Neural progenitor cell (in vitro differentiated cells): ENCODE measurements around the gene IGSF8. TPM values are rescaled to one million over a fixed set of nuclear protein-coding genes. Genes with fewer than 3 reads are reported as not detected.

ENCODE experiments used
- DNase-seq: peaks from one replicate; pipeline ENCODE4 v3.0.0-alpha.2; 2016; ENCODE audit warnings: low spot score
- H2AFZ ChIP-seq: fragments of 200-600 bp; sonication (generic); replicated peaks from 2 replicates; pipeline ENCODE4 v1.6.1; 2016; ENCODE audit warnings: antibody characterized with exemption
- H3F3A ChIP-seq: fragments of 200-600 bp; sonication (generic); 2 replicates; pipeline ENCODE4 v1.6.1; 2016; ENCODE audit warnings: antibody characterized with exemption, low read depth
- H3K27ac ChIP-seq: fragments of 200-600 bp; sonication (generic); 2 replicates; pipeline ENCODE4 v1.5.1; 2016; ENCODE audit warnings: mild to moderate bottlenecking
- H3K27me3 ChIP-seq: fragments of 200-600 bp; sonication (generic); 2 replicates; pipeline ENCODE4 v1.6.1; 2016; ENCODE audit warnings: mild to moderate bottlenecking, moderate library complexity
- H3K36me3 ChIP-seq: fragments of 200-600 bp; sonication (generic); 2 replicates; pipeline ENCODE4 v1.5.1; 2016
- H3K4me1 ChIP-seq: fragments of 200-600 bp; sonication (generic); 2 replicates; pipeline ENCODE4 v1.6.1; 2016; ENCODE audit warnings: mixed run types
- H3K4me2 ChIP-seq: fragments of 200-600 bp; sonication (generic); 2 replicates; pipeline ENCODE4 v1.6.1; 2016
- H3K4me3 ChIP-seq: fragments of 200-600 bp; sonication (generic); 2 replicates; pipeline ENCODE4 v1.5.1; 2016
- H3K79me2 ChIP-seq: fragments of 200-600 bp; sonication (generic); 2 replicates; pipeline ENCODE4 v1.6.1; 2016; ENCODE audit warnings: low read depth
- H3K9ac ChIP-seq: fragments of 200-600 bp; sonication (generic); 2 replicates; pipeline ENCODE4 v1.6.1; 2016
- H3K9me3 ChIP-seq: fragments of 200-600 bp; sonication (generic); 2 replicates; pipeline ENCODE4 v1.5.1; 2016; ENCODE audit warnings: low read depth
- H4K20me1 ChIP-seq: fragments of 200-600 bp; sonication (generic); 2 replicates; pipeline ENCODE4 v1.6.1; 2016; ENCODE audit warnings: low read depth
- H3K27ac Mint-ChIP-seq: 3 replicates; pipeline ENCODE4 v1.8.0; 2021; ENCODE audit warnings: mixed read lengths
- H3K27me3 Mint-ChIP-seq: 2 replicates; pipeline ENCODE4 v1.8.0; 2022; ENCODE audit warnings: low read depth, mild to moderate bottlenecking, inconsistent platforms, moderate library complexity, mixed read lengths; ENCODE audit not compliant: insufficient read depth
- H3K36me3 Mint-ChIP-seq: 3 replicates; pipeline ENCODE4 v1.8.0; 2021; ENCODE audit warnings: mixed read lengths
- H3K4me1 Mint-ChIP-seq: 3 replicates; pipeline ENCODE4 v1.8.0; 2021; ENCODE audit warnings: mixed read lengths
- H3K4me3 Mint-ChIP-seq: 3 replicates; pipeline ENCODE4 v1.8.0; 2021; ENCODE audit warnings: mild to moderate bottlenecking, moderate library complexity, mixed read lengths
- H3K9me3 Mint-ChIP-seq: 3 replicates; pipeline ENCODE4 v1.8.0; 2020; ENCODE audit warnings: mixed read lengths
- CTCF ChIP-seq: fragments of 200-600 bp; sonication (generic); IDR thresholded peaks from 2 replicates; pipeline ENCODE4 v1.5.1; 2017; ENCODE audit warnings: antibody characterized with exemption, mild to moderate bottlenecking
- EZH2 ChIP-seq: fragments of 200-600 bp; sonication (generic); IDR thresholded peaks from 2 replicates; pipeline ENCODE4 v1.6.1; 2017; ENCODE audit warnings: antibody characterized with exemption, mild to moderate bottlenecking, moderate library complexity
- EZH2phosphoT487 ChIP-seq: fragments of 200-600 bp; sonication (generic); IDR thresholded peaks from 2 replicates; pipeline ENCODE4 v1.6.1; 2017; ENCODE audit warnings: antibody characterized with exemption
- total RNA-seq: library from RNA; depleted of rRNA; stranded (reverse); fragments of >200 nt; gene quantifications from 2 replicates; pipeline ENCODE4 v1.2.3, GENCODE V29; 2015; ENCODE audit warnings: low replicate concordance

IGSF8 gene
- total RNA-seq, 1 donor from 2014 or later, result 9.4 TPM

DNA sequence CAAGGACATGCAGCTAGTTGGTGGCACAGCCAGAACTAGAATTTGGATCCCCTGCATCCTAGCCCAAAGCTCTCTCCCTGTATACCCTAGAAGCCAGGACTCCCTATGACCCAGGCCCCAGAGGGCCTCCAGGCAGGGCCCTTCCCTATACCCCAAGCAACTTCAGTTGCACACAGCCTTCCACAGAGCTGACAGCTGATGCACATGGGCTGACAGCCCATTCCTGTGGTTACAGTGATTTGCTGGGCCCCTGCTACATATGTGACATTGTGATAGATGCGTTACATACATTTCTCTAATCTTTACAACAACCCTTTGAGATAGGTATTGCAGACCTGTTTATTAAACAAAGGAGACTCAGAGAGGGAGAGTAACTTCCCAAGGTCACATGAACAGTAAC lies 23.0 kb upstream of the IGSF8 start:
- H3K4me2 ChIP-seq, result no peak overlapping the region
- H2AFZ ChIP-seq, result no peak overlapping the region
- DNase-seq, result no peak
- H3K27me3 ChIP-seq, result no peaks in the 10 kb centered on the region
- peaks cover 45% of the 10 kb centered on the region for H4K20me1 ChIP-seq
- Mint-ChIP-seq H3K36me3 (peaks cover 25% of the 10 kb centered on the region), H3K4me1 (peaks cover 29% of the 10 kb centered on the region), H3K27ac (no peak overlapping the region), H3K4me3 (no peak overlapping the region), H3K9me3 (no peaks in the 10 kb centered on the region), H3K27me3 (peaks cover 2% of the 10 kb centered on the region)
- H3K9ac ChIP-seq, result no peak overlapping the region
- no peaks in the 10 kb centered on the region for H3K9me3 ChIP-seq
- no peak for TF ChIP-seq EZH2
- no peak for TF ChIP-seq EZH2phosphoT487
- no peak for TF ChIP-seq CTCF
- peaks cover 8% of the 10 kb centered on the region for H3K36me3 ChIP-seq
- H3F3A ChIP-seq, result peaks cover 12% of the 10 kb centered on the region
- no peak overlapping the region for H3K27ac ChIP-seq
- peaks cover 41% of the 10 kb centered on the region for H3K79me2 ChIP-seq
- peaks cover 36% of the 10 kb centered on the region for H3K4me1 ChIP-seq
- H3K4me3 ChIP-seq, result no peak overlapping the region

- Histone ChIP-seq H3K36me3 (peaks cover 8% of the 10 kb centered on the region), H3K9me3 (no peaks in the 10 kb centered on the region), H3K27ac (no peak overlapping the region), H3K4me2 (no peak overlapping the region), H3K27me3 (no peaks in the 10 kb centered on the region), H3K9ac (no peak overlapping the region), H3K4me3 (no peak overlapping the region), H4K20me1 (peaks cover 45% of the 10 kb centered on the region), H2AFZ (no peak overlapping the region), H3K4me1 (peaks cover 41% of the 10 kb centered on the region), H3F3A (peaks cover 15% of the 10 kb centered on the region), H3K79me2 (peaks cover 47% of the 10 kb centered on the region)
- Mint-ChIP-seq H3K4me1 (peaks cover 35% of the 10 kb centered on the region), H3K36me3 (peaks cover 25% of the 10 kb centered on the region), H3K27ac (no peak overlapping the region), H3K9me3 (no peaks in the 10 kb centered on the region), H3K27me3 (peaks cover 2% of the 10 kb centered on the region), H3K4me3 (no peak overlapping the region)
- DNase-seq, result no peak
- TF ChIP-seq EZH2 (no peak), CTCF (no peak), EZH2phosphoT487 (no peak)
Measured at GRCh38 chr1:160120797-160121196, 22.4 kb upstream of the IGSF8 start.

DNA sequence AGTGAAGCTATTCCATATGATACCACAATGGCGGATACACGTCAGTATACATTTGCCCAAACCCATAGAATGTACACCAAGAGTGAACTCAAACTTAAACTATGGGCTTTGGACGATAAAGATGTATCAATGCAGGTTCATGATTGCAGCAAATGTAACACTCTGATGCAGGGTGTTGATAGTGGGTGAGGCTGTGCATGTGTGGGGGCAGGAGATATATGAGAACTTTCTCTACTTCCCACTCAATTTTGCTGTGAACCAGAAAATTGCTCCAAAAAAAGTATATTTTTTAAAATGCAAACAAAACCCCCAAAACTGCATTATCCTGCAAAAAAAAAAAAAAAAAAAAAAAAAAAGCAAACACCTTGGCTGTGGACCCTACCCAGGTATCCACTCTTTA lies 20.5 kb upstream of the IGSF8 start:
- Histone ChIP-seq H3K4me2 (peak overlapping the region; percentile 97), H3K9me3 (no peaks in the 10 kb centered on the region), H4K20me1 (peaks cover 43% of the 10 kb centered on the region), H3K27me3 (no peaks in the 10 kb centered on the region), H3K9ac (no peak overlapping the region), H3F3A (peaks cover 31% of the 10 kb centered on the region), H3K4me1 (peaks cover 59% of the 10 kb centered on the region), H3K4me3 (peak overlapping the region; percentile 65), H3K27ac (no peak overlapping the region), H3K36me3 (peaks cover 8% of the 10 kb centered on the region), H2AFZ (no peak overlapping the region), H3K79me2 (peaks cover 54% of the 10 kb centered on the region)
- Mint-ChIP-seq H3K9me3 (no peaks in the 10 kb centered on the region), H3K4me1 (peaks cover 52% of the 10 kb centered on the region), H3K27me3 (no peaks in the 10 kb centered on the region), H3K36me3 (peaks cover 16% of the 10 kb centered on the region), H3K4me3 (peak overlapping the region; percentile 91), H3K27ac (no peak overlapping the region)
- no peak for DNase-seq
- TF ChIP-seq CTCF (no peak), EZH2phosphoT487 (no peak), EZH2 (no peak)
